Esophagus muscularis mucosa (tissue), 4 donors: ENCODE measurements around the gene IGHMBP2. TPM values are rescaled to one million over a fixed set of nuclear protein-coding genes. Genes with fewer than 3 reads are reported as not detected.

Source experiments
- DNase-seq: peaks from one replicate; pipeline ENCODE4 v3.0.0-alpha.2; 2017; ENCODE audit errors: extremely low spot score
- H3K27ac ChIP-seq, 4 donors: fragments of 200-600 bp; sonication (generic); replicated peaks in 1 of 4; 1 replicate in 3 of 4; 2 replicates in 1 of 4; pipeline ENCODE4 v1.5.1; 2016 to 2019; ENCODE audit warnings: mild to moderate bottlenecking in 1 of 4
- H3K27me3 ChIP-seq, 4 donors: fragments of 200-600 bp; sonication (generic); one replicate each; pipeline versions ENCODE4 v1.5.1 to v1.6.0; 2016 to 2019
- H3K36me3 ChIP-seq, 4 donors: fragments of 200-600 bp; sonication (generic); one replicate each; pipeline ENCODE4 v1.5.1; 2016 to 2019
- H3K4me1 ChIP-seq, 4 donors: fragments of 200-600 bp; sonication (generic); one replicate each; pipeline ENCODE4 v1.5.1; 2016 to 2019
- H3K4me3 ChIP-seq, 4 donors: fragments of 200-600 bp; sonication (generic); 1 replicate in 2 of 4; 2 replicates in 2 of 4; pipeline ENCODE4 v1.5.1; 2016 to 2019; ENCODE audit warnings: mild to moderate bottlenecking in 4 of 4, moderate library complexity in 1 of 4
- H3K9me3 ChIP-seq, 4 donors: fragments of 200-600 bp; sonication (generic); 1 replicate in 3 of 4; 2 replicates in 1 of 4; pipeline ENCODE4 v1.5.1; 2016 to 2019
- CTCF ChIP-seq, 3 experiments: fragments of 200-600 bp in 2 of 3; fragments of 450-650 bp in 1 of 3; sonication (generic) in 2 of 3; IDR thresholded peaks; one replicate each; pipeline ENCODE4 v1.5.1; 2017 to 2019; ENCODE audit warnings: antibody characterized with exemption in 3 of 3, mild to moderate bottlenecking in 2 of 3, moderate library complexity in 1 of 3
- EP300 ChIP-seq: sonication (generic); formaldehyde crosslinking; IDR thresholded peaks from one replicate; pipeline ENCODE4 v1.6.1; 2017; ENCODE audit warnings: antibody characterized with exemption
- POLR2A ChIP-seq: fragments of 450-650 bp; IDR thresholded peaks from one replicate; pipeline ENCODE4 v1.6.1; 2017; ENCODE audit warnings: antibody characterized with exemption, moderate library complexity, mild to moderate bottlenecking, low read depth
- POLR2AphosphoS5 ChIP-seq, 2 donors: sonication (generic); formaldehyde crosslinking; IDR thresholded peaks; one replicate each; pipeline ENCODE4 v1.6.1; 2017; ENCODE audit warnings: antibody characterized with exemption in 2 of 2
- WGBS: methylation state at CpG from one replicate; pipeline ENCODE4 v1.1.5; 2018; 5-methylcytosine and 5-hydroxymethylcytosine counted together
- intact Hi-C: fragments of 100-400 bp; cut with DNase I; formaldehyde crosslinking; loops from one replicate; pipeline ENCODE4 v1.15.1; 2023
- total RNA-seq, 4 donors: library from RNA; depleted of rRNA; stranded (reverse); fragments of >200 nt; gene quantifications; one replicate each; pipeline versions ENCODE4 v1.1.0 to v1.2.1, GENCODE V29; 2016

IGHMBP2 gene
- total RNA-seq, 4 donors from 2014 or later: 11.6 to 30.8 (median 28.0) TPM

GRCh38 chr11:68932358-68932757, 28.7 kb downstream of the IGHMBP2 start:
- Histone ChIP-seq H3K36me3 (peaks cover 40 to 77% (median 70%) of the 10 kb centered on the region in 4 donors), H3K27ac (peak overlapping the region; percentile 83 to 94 (median 93)), H3K4me1 (peaks cover 23 to 96% (median 95%) of the 10 kb centered on the region in 4 donors), H3K27me3 (no peaks in the 10 kb centered on the region), H3K9me3 (no peaks in the 10 kb centered on the region), H3K4me3 (no peak overlapping the region)
- intact Hi-C loops: no loop called here
- TF ChIP-seq EP300: no peak
- TF ChIP-seq POLR2AphosphoS5 (IDR thresholded peaks at IDR 0.05): peak; percentile 63
- no peak for DNase-seq
- WGBS: 82% methylated on average over 2 of the region's 7 CpGs

GRCh38 chr11:68932933-68933577, 29.4 kb downstream of the IGHMBP2 start:
- H3K4me1 ChIP-seq: peaks cover 16 to 96% (median 95%) of the 10 kb centered on the region in 4 donors
- no peak overlapping the region for H3K4me3 ChIP-seq
- TF ChIP-seq POLR2AphosphoS5 (IDR thresholded peaks at IDR 0.05) (no peak), CTCF (IDR thresholded peaks at IDR 0.05) (no peak)
- H3K9me3 ChIP-seq: no peaks in the 10 kb centered on the region
- peak overlapping the region; percentile 83 to 94 (median 93) for H3K27ac ChIP-seq
- intact Hi-C loops: no loop called here
- H3K36me3 ChIP-seq: peaks cover 43 to 80% (median 76%) of the 10 kb centered on the region in 4 donors
- 94% methylated on average over 24 of the region's 24 CpGs for WGBS
- DNase-seq: no peak
- H3K27me3 ChIP-seq: no peaks in the 10 kb centered on the region

GRCh38 chr11:68933605-68934320, 30.1 kb downstream of the IGHMBP2 start:
- no peak for DNase-seq
- Histone ChIP-seq H3K4me3 (no peak overlapping the region), H3K9me3 (no peaks in the 10 kb centered on the region), H3K27ac (peak overlapping the region; percentile 83 to 94 (median 93)), H3K36me3 (peaks cover 43 to 87% (median 82%) of the 10 kb centered on the region in 4 donors), H3K4me1 (peaks cover 9 to 96% (median 95%) of the 10 kb centered on the region in 4 donors), H3K27me3 (no peaks in the 10 kb centered on the region)
- intact Hi-C loops: no loop called here
- WGBS: 71% methylated on average over 17 of the region's 17 CpGs
- TF ChIP-seq EP300 (no peak), POLR2AphosphoS5 (IDR thresholded peaks at IDR 0.05) (peak in 1 of 2 donors; percentile 2)

GRCh38 chr11:68934321-68934645, 30.6 kb downstream of the IGHMBP2 start:
- no peak for TF ChIP-seq CTCF (IDR thresholded peaks at IDR 0.05)
- Histone ChIP-seq H3K27me3 (no peaks in the 10 kb centered on the region), H3K9me3 (no peaks in the 10 kb centered on the region), H3K27ac (peak overlapping the region; percentile 83 to 94 (median 93)), H3K4me3 (no peak overlapping the region), H3K36me3 (peaks cover 40 to 87% (median 83%) of the 10 kb centered on the region in 4 donors), H3K4me1 (peaks cover 3 to 96% (median 95%) of the 10 kb centered on the region in 4 donors)
- intact Hi-C loops: no loop called here
- no peak for DNase-seq
- 99% methylated on average over 9 of the region's 12 CpGs for WGBS

- WGBS: 92% methylated on average over 13 of the region's 13 CpGs
- peak overlapping the region; percentile 83 to 94 (median 93) for H3K27ac ChIP-seq
- peak; percentile 60 to 72 for TF ChIP-seq POLR2AphosphoS5 (IDR thresholded peaks at IDR 0.05)
- TF ChIP-seq POLR2A: no peak
- TF ChIP-seq EP300: peak; percentile 45
- H3K27me3 ChIP-seq: no peaks in the 10 kb centered on the region
- intact Hi-C loops: no loop called here
- H3K9me3 ChIP-seq: no peaks in the 10 kb centered on the region
- no peak overlapping the region for H3K4me3 ChIP-seq
- no peak for DNase-seq
- peaks cover 36 to 87% (median 83%) of the 10 kb centered on the region in 4 donors for H3K36me3 ChIP-seq
- peaks cover 3 to 96% (median 93%) of the 10 kb centered on the region in 4 donors for H3K4me1 ChIP-seq
Measured at GRCh38 chr11:68934666-68935065, 31.0 kb downstream of the IGHMBP2 start.

GRCh38 chr11:68935066-68935465, 31.4 kb downstream of the IGHMBP2 start:
- H3K4me1 ChIP-seq: peaks cover 3 to 97% (median 92%) of the 10 kb centered on the region in 4 donors
- DNase-seq: no peak
- intact Hi-C loops: no loop called here
- WGBS: 93% methylated on average over 6 of the region's 15 CpGs
- no peaks in the 10 kb centered on the region for H3K27me3 ChIP-seq
- H3K4me3 ChIP-seq: no peak overlapping the region
- no peaks in the 10 kb centered on the region for H3K9me3 ChIP-seq
- TF ChIP-seq CTCF (IDR thresholded peaks at IDR 0.05) (no peak), EP300 (no peak)
- H3K27ac ChIP-seq: peak overlapping the region; percentile 83 to 94 (median 93)
- peaks cover 32 to 87% (median 83%) of the 10 kb centered on the region in 4 donors for H3K36me3 ChIP-seq
